ENCODE data around the gene HARS1. TPM values are rescaled to one million over a fixed set of nuclear protein-coding genes. Genes with fewer than 3 reads are reported as not detected.

The HARS1 gene
- total and polyA plus RNA-seq, 4 experiments from 2014 or later: 60.7 to 72.9 (median 67.1) TPM

Small RNA genes lying within 50 kb of the gene (microRNA-seq; reads per million reads assigned to microRNA genes)
- 0.72 reads per million for gene MIR3655 (ENCODE audit: borderline microRNAs expressed, borderline number of aligned reads, borderline replicate concordance)

Other genes with a start within 250 kb of the HARS1 start
- 10 to 100 TPM; 15.3 to 18.8 TPM for gene EIF4EBP3, start 143.7 kb downstream of the HARS1 start, total RNA-seq
- gene EIF4EBP3, start 143.7 kb downstream of the HARS1 start, polyA plus RNA-seq: 10 to 100 TPM; 31.9 to 44.3 TPM
- 10 to 100 TPM; 24.5 to 26.6 TPM for gene SRA1, start 133.9 kb downstream of the HARS1 start, total RNA-seq
- 10 to 100 TPM; 35.5 to 46.8 TPM for gene SRA1, start 133.9 kb downstream of the HARS1 start, polyA plus RNA-seq
- 10 to 100 TPM; 72.9 to 75.4 TPM for gene APBB3, start 126.8 kb downstream of the HARS1 start, total RNA-seq
- 1 to 10 TPM; 2.1 to 4.9 TPM for gene APBB3, start 126.8 kb downstream of the HARS1 start, polyA plus RNA-seq
- 10 to 100 TPM; 49.0 to 59.4 TPM for gene SLC35A4, start 126.5 kb downstream of the HARS1 start, total RNA-seq
- gene SLC35A4, start 126.5 kb downstream of the HARS1 start, polyA plus RNA-seq: 100 to 1,000 TPM; 105 to 115 TPM
- gene CD14, start 58.2 kb downstream of the HARS1 start, total RNA-seq: 1 to 10 TPM; 4.9 to 5.2 TPM
- gene CD14, start 58.2 kb downstream of the HARS1 start, polyA plus RNA-seq: 1 to 10 TPM; 2.7 to 3.2 TPM
- gene TMCO6, start 51.9 kb downstream of the HARS1 start, total RNA-seq: 10 to 100 TPM; 50.0 to 56.3 TPM
- gene TMCO6, start 51.9 kb downstream of the HARS1 start, polyA plus RNA-seq: 10 to 100 TPM; 15.7 to 18.3 TPM
- gene NDUFA2, start 43.7 kb downstream of the HARS1 start, total RNA-seq: 10 to 100 TPM; 38.0 TPM
- gene NDUFA2, start 43.7 kb downstream of the HARS1 start, polyA plus RNA-seq: 100 to 1,000 TPM; 132 to 135 TPM
- gene IK, start 43.5 kb downstream of the HARS1 start, total RNA-seq: 100 to 1,000 TPM; 178 to 185 TPM
- gene IK, start 43.5 kb downstream of the HARS1 start, polyA plus RNA-seq: 100 to 1,000 TPM; 147 to 205 TPM
- 10 to 100 TPM; 47.1 to 49.6 TPM for gene WDR55, start 26.5 kb downstream of the HARS1 start, total RNA-seq
- 10 to 100 TPM; 12.4 to 19.5 TPM for gene WDR55, start 26.5 kb downstream of the HARS1 start, polyA plus RNA-seq
- 1 to 10 TPM; 4.0 to 5.0 TPM for gene DND1, start 17.8 kb downstream of the HARS1 start, total RNA-seq
- not detected for gene DND1, start 17.8 kb downstream of the HARS1 start, polyA plus RNA-seq
- 10 to 100 TPM; 61.6 to 67.5 TPM for gene HARS2, start 85 bp upstream of the HARS1 start, total RNA-seq
- gene HARS2, start 85 bp upstream of the HARS1 start, polyA plus RNA-seq: 10 to 100 TPM; 17.8 to 26.5 TPM
- gene ZMAT2, start 9.1 kb upstream of the HARS1 start, total RNA-seq: 10 to 100 TPM; 56.3 to 57.4 TPM
- 10 to 100 TPM; 65.9 to 76.5 TPM for gene ZMAT2, start 9.1 kb upstream of the HARS1 start, polyA plus RNA-seq
- not detected for gene PCDHA1, start 94.8 kb upstream of the HARS1 start, total RNA-seq
- not detected for gene PCDHA1, start 94.8 kb upstream of the HARS1 start, polyA plus RNA-seq
- not detected for gene PCDHA2, start 103.5 kb upstream of the HARS1 start, total RNA-seq
- gene PCDHA2, start 103.5 kb upstream of the HARS1 start, polyA plus RNA-seq: not detected
- not detected for gene PCDHA3, start 109.7 kb upstream of the HARS1 start, total RNA-seq
- gene PCDHA3, start 109.7 kb upstream of the HARS1 start, polyA plus RNA-seq: not detected
- gene PCDHA4, start 115.7 kb upstream of the HARS1 start, total RNA-seq: not detected
- not detected for gene PCDHA4, start 115.7 kb upstream of the HARS1 start, polyA plus RNA-seq
- gene PCDHA5, start 130.2 kb upstream of the HARS1 start, total RNA-seq: not detected
- not detected for gene PCDHA5, start 130.2 kb upstream of the HARS1 start, polyA plus RNA-seq
- not detected for gene PCDHA6, start 136.6 kb upstream of the HARS1 start, total RNA-seq
- not detected for gene PCDHA6, start 136.6 kb upstream of the HARS1 start, polyA plus RNA-seq
- not detected for gene PCDHA7, start 142.9 kb upstream of the HARS1 start, total RNA-seq
- not detected for gene PCDHA7, start 142.9 kb upstream of the HARS1 start, polyA plus RNA-seq
- not detected for gene PCDHA8, start 149.8 kb upstream of the HARS1 start, total RNA-seq
- not detected for gene PCDHA8, start 149.8 kb upstream of the HARS1 start, polyA plus RNA-seq
- not detected for gene PCDHA9, start 157.0 kb upstream of the HARS1 start, total RNA-seq
- not detected for gene PCDHA9, start 157.0 kb upstream of the HARS1 start, polyA plus RNA-seq
- not detected for gene PCDHA10, start 164.5 kb upstream of the HARS1 start, total RNA-seq
- gene PCDHA10, start 164.5 kb upstream of the HARS1 start, polyA plus RNA-seq: not detected
- gene PCDHA11, start 177.6 kb upstream of the HARS1 start, total RNA-seq: not detected
- gene PCDHA11, start 177.6 kb upstream of the HARS1 start, polyA plus RNA-seq: not detected
- gene PCDHA12, start 183.9 kb upstream of the HARS1 start, total RNA-seq: not detected
- not detected for gene PCDHA12, start 183.9 kb upstream of the HARS1 start, polyA plus RNA-seq
- gene PCDHA13, start 190.8 kb upstream of the HARS1 start, total RNA-seq: not detected
- gene PCDHA13, start 190.8 kb upstream of the HARS1 start, polyA plus RNA-seq: not detected
- not detected for gene PCDHAC1, start 234.9 kb upstream of the HARS1 start, total RNA-seq
- not detected for gene PCDHAC1, start 234.9 kb upstream of the HARS1 start, polyA plus RNA-seq